GM12878 (cell line): Measurements from ENCODE around the gene CSTF2T. TPM values are rescaled to one million over a fixed set of nuclear protein-coding genes. Genes with fewer than 3 reads are reported as not detected.

Experiments
- ATAC-seq: fragments of 200-7000 bp; cut with Tn5 transposase; 3 replicates; pipeline ENCODE4 v1.9.1; 2020; ENCODE audit warnings: mild to moderate bottlenecking, moderate library complexity
- BruUV-seq: library from RNA; stranded (reverse); fragments of 400-500 nt; replicated peaks from 2 replicates; lab custom pipeline; 2021; lab: Mats Ljungman, UMichigan
- CTCF ChIA-PET: fragments of 300-600 bp; sonication (Branson Sonifier 250); formaldehyde crosslinking; extraction: SDS; loops from one replicate; lab custom pipeline; 2021; ENCODE audit warnings: inconsistent platforms; lab: Yijun Ruan, JAX
- POLR2A ChIA-PET: fragments of 350-600 bp; formaldehyde crosslinking; extraction: SDS; loops from one replicate; lab custom pipeline; 2021; ENCODE audit warnings: inconsistent platforms; lab: Charles Lee
- RAD21 ChIA-PET: fragments of 300-600 bp; sonication (Branson Sonifier 250); formaldehyde crosslinking; loops from one replicate; lab custom pipeline; 2023; ENCODE audit warnings: antibody characterized with exemption; ENCODE audit not compliant: unreplicated experiment; lab: Charles Lee
- SMC1A ChIA-PET: fragments of 300-600 bp; sonication (Branson Sonifier 250); formaldehyde crosslinking; loops from one replicate; lab custom pipeline; 2023; ENCODE audit not compliant: unreplicated experiment, uncharacterized antibody; lab: Charles Lee
- DNase-seq: peaks from one replicate; pipeline ENCODE4 v3.0.0-alpha.2; 2011; ENCODE audit warnings: low read depth, low spot score
- FAIRE-seq: peaks from 3 replicates; lab custom pipeline; 2011; peaks lifted over from hg19 to GRCh38; lab: Jason Lieb, UNC
- H2AFZ ChIP-seq: 2 replicates; pipeline ENCODE4 v1.6.0; 2011; ENCODE audit warnings: low read depth, low read length, control low read depth; ENCODE audit not compliant: control insufficient read depth
- H3K27ac ChIP-seq: 2 replicates; pipeline ENCODE4 v1.5.1; 2011; ENCODE audit warnings: control low read depth; ENCODE audit not compliant: control insufficient read depth, insufficient read depth
- H3K27me3 ChIP-seq, 2 experiments: replicated peaks in 1 of 2; 2 replicates each; pipeline versions ENCODE4 v1.6.0 to v1.6.1; 2011; ENCODE audit warnings: low read length in 1 of 2; ENCODE audit not compliant: control insufficient read depth in 2 of 2, insufficient read depth in 2 of 2
- H3K36me3 ChIP-seq, 2 experiments: 2 replicates each; pipeline ENCODE4 v1.5.1; 2011; ENCODE audit warnings: low read length in 1 of 2; ENCODE audit not compliant: control insufficient read depth in 2 of 2, insufficient read depth in 2 of 2
- H3K4me1 ChIP-seq: 2 replicates; pipeline ENCODE4 v1.6.1; 2011; ENCODE audit warnings: mild to moderate bottlenecking, low read length, moderate library complexity, mixed read lengths; ENCODE audit not compliant: control insufficient read depth, insufficient read depth
- H3K4me2 ChIP-seq: 2 replicates; pipeline ENCODE4 v1.6.0; 2011; ENCODE audit warnings: control low read depth; ENCODE audit not compliant: control insufficient read depth, insufficient read depth
- H3K4me3 ChIP-seq: fragments of 200-600 bp; sonication (generic); 2 replicates; pipeline ENCODE4 v1.5.1; 2016
- H3K79me2 ChIP-seq: 2 replicates; pipeline ENCODE4 v1.6.0; 2011; ENCODE audit warnings: low read length; ENCODE audit not compliant: control insufficient read depth, insufficient read depth
- H3K9ac ChIP-seq: 2 replicates; pipeline ENCODE4 v1.8.0; 2011; ENCODE audit warnings: low read length, control low read depth, mixed read lengths; ENCODE audit not compliant: control insufficient read depth, insufficient read depth
- H3K9me3 ChIP-seq: replicated peaks from 3 replicates; pipeline ENCODE4 v1.5.1; 2011; ENCODE audit warnings: mild to moderate bottlenecking, low read length; ENCODE audit not compliant: control insufficient read depth, insufficient read depth
- H4K20me1 ChIP-seq: 2 replicates; pipeline ENCODE4 v1.6.0; 2011; ENCODE audit not compliant: control insufficient read depth, insufficient read depth
- E4F1 ChIP-seq: fragments of 450-650 bp; IDR thresholded peaks from 2 replicates; pipeline ENCODE4 v1.6.1; 2018; ENCODE audit warnings: borderline replicate concordance, mild to moderate bottlenecking; ENCODE audit not compliant: partially characterized antibody
- ELK1 ChIP-seq: IDR thresholded peaks from 2 replicates; pipeline ENCODE4 v1.6.1; 2012; ENCODE audit warnings: low read depth, low read length, improper control_type of control experiment
- GABPA ChIP-seq: IDR thresholded peaks from 2 replicates; pipeline ENCODE4 v1.6.1; 2014; ENCODE audit warnings: antibody characterized with exemption, low read depth, mild to moderate bottlenecking, inconsistent platforms
- KLF5 ChIP-seq: fragments of 450-650 bp; IDR thresholded peaks from 2 replicates; pipeline ENCODE4 v1.6.1; 2014; ENCODE audit warnings: mild to moderate bottlenecking; ENCODE audit not compliant: partially characterized antibody
- NR2F1 ChIP-seq: fragments of 450-650 bp; conservative IDR thresholded peaks from 2 replicates; pipeline ENCODE4 v1.6.1; 2017; ENCODE audit warnings: mild to moderate bottlenecking
- SIN3A ChIP-seq: IDR thresholded peaks from 2 replicates; pipeline ENCODE4 v1.6.1; 2012; ENCODE audit warnings: low read depth, low read length, improper control_type of control experiment
- SIX5 ChIP-seq: IDR thresholded peaks from 2 replicates; pipeline ENCODE4 v1.6.1; 2011; ENCODE audit warnings: mild to moderate bottlenecking, low read depth, low read length, moderate library complexity; ENCODE audit not compliant: severe bottlenecking
- SMARCA5 ChIP-seq: fragments of 450-650 bp; IDR thresholded peaks from 2 replicates; pipeline ENCODE4 v1.6.1; 2017; ENCODE audit warnings: mild to moderate bottlenecking
- SP1 ChIP-seq: IDR thresholded peaks from one replicate; pipeline ENCODE4 v1.6.1; 2011; ENCODE audit warnings: low read depth, low read length
- SPI1 ChIP-seq: IDR thresholded peaks from 2 replicates; pipeline ENCODE4 v1.6.1; 2011; ENCODE audit warnings: low read depth, mild to moderate bottlenecking, low read length, moderate library complexity, borderline replicate concordance; ENCODE audit not compliant: insufficient read depth
- SREBF1 ChIP-seq: IDR thresholded peaks from 2 replicates; pipeline ENCODE4 v1.6.1; 2012; ENCODE audit warnings: mild to moderate bottlenecking, low read length
- SRF ChIP-seq, 2 experiments: IDR thresholded peaks; 2 replicates each; pipeline ENCODE4 v1.6.1; 2011; ENCODE audit warnings: low read depth in 2 of 2, low read length in 2 of 2, mild to moderate bottlenecking in 1 of 2, moderate library complexity in 1 of 2
- TAF1 ChIP-seq: IDR thresholded peaks from 2 replicates; pipeline ENCODE4 v1.6.1; 2011; ENCODE audit warnings: mild to moderate bottlenecking, low read depth, low read length, borderline replicate concordance
- TARDBP ChIP-seq: IDR thresholded peaks from 2 replicates; pipeline ENCODE4 v1.6.1; 2016; ENCODE audit warnings: borderline replicate concordance
- YY1 ChIP-seq: IDR thresholded peaks from 2 replicates; pipeline ENCODE4 v1.6.1; 2011; ENCODE audit warnings: low read depth, mild to moderate bottlenecking, low read length
- ZNF207 ChIP-seq: fragments of 450-650 bp; IDR thresholded peaks from 2 replicates; pipeline ENCODE4 v1.6.1; 2014; ENCODE audit warnings: antibody characterized with exemption, mild to moderate bottlenecking, borderline replicate concordance
- ZNF687 ChIP-seq: fragments of 450-650 bp; IDR thresholded peaks from 2 replicates; pipeline ENCODE4 v1.6.1; 2017; ENCODE audit warnings: mild to moderate bottlenecking, moderate library complexity
- WGBS: methylation state at CpG from one replicate; pipeline ENCODE4 v1.1.6; 2016; ENCODE audit warnings: low lambda C conversion rate; ENCODE audit not compliant: insufficient replicate concordance, insufficient coverage; ENCODE audit errors: missing lambda C conversion rate; 5-methylcytosine and 5-hydroxymethylcytosine counted together
- in situ Hi-C: fragments of 300-500 bp; cut with MboI; formaldehyde crosslinking; loops from 9 replicates; pipeline ENCODE4 v1.14.3; 2018; ENCODE audit warnings: mixed read lengths
- intact Hi-C: fragments of 100-400 bp; cut with micrococcal nuclease; formaldehyde crosslinking; loops from one replicate; pipeline ENCODE4 v1.14.2; 2022; ENCODE audit not compliant: unreplicated experiment
- polyA plus RNA-seq, 11 experiments: library from polyadenylated mRNA; depleted of rRNA in 4 of 11; unstranded in 6 of 11; stranded (reverse) in 5 of 11; fragments of >200 nt; fragmentation: Nextera tagmentation in 4 of 11; fragmentation: Illumina TruSeq in 1 of 11; extraction: Ambion mirVana in 4 of 11; extraction: Trizol in 1 of 11; gene quantifications; 1 replicate in 1 of 11; 2 replicates in 10 of 11; pipeline versions ENCODE4 v1.2.1 to v1.2.3, GENCODE V29; 2011 to 2016; ENCODE audit warnings: inconsistent platforms in 2 of 11, missing spikeins in 2 of 11, low read depth in 1 of 11
- total RNA-seq, 4 experiments: library from RNA; depleted of rRNA in 3 of 4; stranded (reverse); fragments of >200 nt in 3 of 4; fragmentation: Illumina TruSeq in 1 of 4; extraction: Trizol in 1 of 4; gene quantifications; 2 replicates each; pipeline versions ENCODE4 v1.2.1 to v1.2.3, GENCODE V29; 2013 to 2021

Gene CSTF2T
- total and polyA plus RNA-seq, 10 of the 15 experiments (the other 5 are each of a cell fraction or from before 2014, with no cell fraction given): 6.8 to 23.8 (median 14.3) TPM

- RAD21 ChIA-PET: interaction anchor here (1.2 to 1.5 kb wide), 2 partner anchors 30 kb away, joined by 4 to 5 read pairs; no protein-coding TSS in a partner anchor
- CTCF ChIA-PET: interaction anchor here (0.9 to 2.0 kb wide), 3 partner anchors 9 to 29 kb away, joined by 3 to 5 read pairs (median 5); no protein-coding TSS in a partner anchor
- in situ Hi-C loops: no loop called here
- no peak for TF ChIP-seq SIX5
- TF ChIP-seq E4F1: no peak
- no peak for TF ChIP-seq ELK1
- TF ChIP-seq TARDBP: no peak
- TF ChIP-seq SRF (IDR thresholded peaks at IDR 0.05; ENCODE audit: low read depth in 2 of 2, low read length in 2 of 2): no peak
- no peak for TF ChIP-seq ZNF687
- no peak for TF ChIP-seq YY1
- TF ChIP-seq TAF1: no peak
- no peak for TF ChIP-seq SPI1
- TF ChIP-seq GABPA: no peak
- no peak for TF ChIP-seq SIN3A
- TF ChIP-seq ZNF207: no peak
- TF ChIP-seq SMARCA5: no peak
- no peak for TF ChIP-seq SP1
- no peak for TF ChIP-seq SREBF1
- no peak for TF ChIP-seq NR2F1
- TF ChIP-seq KLF5: no peak
These were observed 30.6 kb upstream of the CSTF2T start for GRCh38 chr10:51729822-51730555.

More at GRCh38 chr10:51729822-51730555, 30.6 kb upstream of the CSTF2T start:
- Histone ChIP-seq H3K4me1 (no peaks in the 10 kb centered on the region), H3K9me3 (no peaks in the 10 kb centered on the region), H3K27ac (no peak overlapping the region), H3K27me3 (no peaks in the 10 kb centered on the region), H3K4me2 (no peak overlapping the region), H4K20me1 (no peaks in the 10 kb centered on the region), H2AFZ (no peak overlapping the region), H3K9ac (no peak overlapping the region), H3K79me2 (no peaks in the 10 kb centered on the region), H3K36me3 (no peaks in the 10 kb centered on the region), H3K4me3 (no peak overlapping the region)
- no peak for DNase-seq
- POLR2A ChIA-PET: interaction anchor here (0.7 to 1.1 kb wide), 2 partner anchors 15 to 22 kb away, joined by 3 to 7 read pairs; no protein-coding TSS in a partner anchor
- 52% methylated on average over 7 of the region's 7 CpGs for WGBS
- no TSS peak for BruUV-seq
- no peak for FAIRE-seq
- SMC1A ChIA-PET: interaction anchor here (0.5 to 2.6 kb wide), 7 partner anchors 10 to 746 kb away, joined by 3 to 14 read pairs (median 5); partner anchors contain the start of gene CSTF2T
- no peak for ATAC-seq
- intact Hi-C loops: no loop called here
